ENCODE data around the gene SP140L.

The SP140L gene

GRCh38 chr2:230318190-230319121 is 8.5 kb upstream of the SP140L start:
- TF ChIP-seq, protein P1, sequence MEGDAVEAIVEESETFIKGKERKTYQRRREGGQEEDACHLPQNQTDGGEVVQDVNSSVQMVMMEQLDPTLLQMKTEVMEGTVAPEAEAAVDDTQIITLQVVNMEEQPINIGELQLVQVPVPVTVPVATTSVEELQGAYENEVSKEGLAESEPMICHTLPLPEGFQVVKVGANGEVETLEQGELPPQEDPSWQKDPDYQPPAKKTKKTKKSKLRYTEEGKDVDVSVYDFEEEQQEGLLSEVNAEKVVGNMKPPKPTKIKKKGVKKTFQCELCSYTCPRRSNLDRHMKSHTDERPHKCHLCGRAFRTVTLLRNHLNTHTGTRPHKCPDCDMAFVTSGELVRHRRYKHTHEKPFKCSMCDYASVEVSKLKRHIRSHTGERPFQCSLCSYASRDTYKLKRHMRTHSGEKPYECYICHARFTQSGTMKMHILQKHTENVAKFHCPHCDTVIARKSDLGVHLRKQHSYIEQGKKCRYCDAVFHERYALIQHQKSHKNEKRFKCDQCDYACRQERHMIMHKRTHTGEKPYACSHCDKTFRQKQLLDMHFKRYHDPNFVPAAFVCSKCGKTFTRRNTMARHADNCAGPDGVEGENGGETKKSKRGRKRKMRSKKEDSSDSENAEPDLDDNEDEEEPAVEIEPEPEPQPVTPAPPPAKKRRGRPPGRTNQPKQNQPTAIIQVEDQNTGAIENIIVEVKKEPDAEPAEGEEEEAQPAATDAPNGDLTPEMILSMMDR (conservative IDR thresholded peaks at IDR 0.05; ENCODE audit: low read depth, low read length): no peak
- DNase-seq (ENCODE audit: low read depth): no peak
- H3K4me3 ChIP-seq (ENCODE audit: low read length): no peak overlapping the region

- TF ChIP-seq, protein P1 (conservative IDR thresholded peaks at IDR 0.05; ENCODE audit: low read depth, low read length): no peak
- DNase-seq (ENCODE audit: low read depth): no peak
- H3K4me3 ChIP-seq (ENCODE audit: low read length): no peak overlapping the region
Measured at GRCh38 chr2:230319211-230319862, 7.7 kb upstream of the SP140L start.

- no peak for DNase-seq (ENCODE audit: low read depth)
- TF ChIP-seq, protein P1 (conservative IDR thresholded peaks at IDR 0.05; ENCODE audit: low read depth, low read length): no peak
- H3K4me3 ChIP-seq (ENCODE audit: low read length): no peak overlapping the region
Measured at GRCh38 chr2:230321031-230321430, 6.0 kb upstream of the SP140L start.

- TF ChIP-seq, protein P1 (conservative IDR thresholded peaks at IDR 0.05; ENCODE audit: low read depth, low read length): no peak
- DNase-seq (ENCODE audit: low read depth): no peak
- H3K4me3 ChIP-seq (ENCODE audit: low read length): no peak overlapping the region
Measured at GRCh38 chr2:230322561-230323384, 4.2 kb upstream of the SP140L start.

GRCh38 chr2:230323385-230324106 is 3.4 kb upstream of the SP140L start:
- TF ChIP-seq, protein P1 (conservative IDR thresholded peaks at IDR 0.05; ENCODE audit: low read depth, low read length): no peak
- DNase-seq (ENCODE audit: low read depth): no peak

DNA sequence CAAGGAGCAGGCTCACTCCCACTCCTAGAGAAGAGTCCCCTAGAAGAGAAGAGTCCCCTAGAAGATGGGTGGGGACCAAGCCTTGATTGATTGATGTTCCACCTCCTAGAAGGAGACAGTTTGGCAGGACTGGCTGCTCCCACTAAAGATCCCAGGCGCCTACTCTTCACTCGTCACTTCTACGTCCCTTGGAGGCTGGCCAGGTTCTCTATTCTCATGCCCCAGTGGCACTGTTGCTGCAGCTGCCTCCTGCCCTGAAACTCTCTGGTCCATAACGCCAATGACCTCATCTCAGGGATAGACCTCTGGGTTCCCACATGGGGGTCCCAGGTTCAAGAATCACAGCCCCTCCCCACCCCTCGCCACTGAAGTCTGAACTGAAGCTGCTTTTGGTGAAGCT is 2.5 kb upstream of the SP140L start:
- DNase-seq (ENCODE audit: low read depth): no peak

More at GRCh38 chr2:230323385-230324106, 3.4 kb upstream of the SP140L start:
- H3K4me3 ChIP-seq (ENCODE audit: low read length): no peak overlapping the region

More for the DNA sequence above, 2.5 kb upstream of the SP140L start:
- no peak overlapping the region for H3K4me3 ChIP-seq (ENCODE audit: low read length)
- TF ChIP-seq, protein P1 (conservative IDR thresholded peaks at IDR 0.05; ENCODE audit: low read depth, low read length): no peak
